ENCODE measurements around the gene LAMTOR4. TPM values are rescaled to one million over a fixed set of nuclear protein-coding genes. Genes with fewer than 3 reads are reported as not detected.
A peak's percentile ranks its signal among the peaks of the same experiment; 100 is the strongest.
"Not testable (repeated sequence)": the region's sequence is repeated elsewhere in the genome, so short reads cannot be mapped to it uniquely, and the experiment has no call there.

LAMTOR4 gene
- total RNA-seq, 1 donor from 2014 or later, result 62.7 TPM

GRCh38 chr7:100127866-100128636 is 20.7 kb upstream of the LAMTOR4 start:
- H3K9me3 Mint-ChIP-seq (ENCODE audit: unreplicated experiment), result no peaks in the 10 kb centered on the region
- DNase-seq (ENCODE audit: low read depth) (no peak), FAIRE-seq (no peak)
- no peaks in the 10 kb centered on the region for H3K36me3 ChIP-seq (ENCODE audit: insufficient read depth, low read length)
- no peak overlapping the region for H3K27ac Mint-ChIP-seq (ENCODE audit: unreplicated experiment)
- peak overlapping the region; percentile 81 for H3K4me3 Mint-ChIP-seq (ENCODE audit: unreplicated experiment)
- H3K9me3 ChIP-seq (ENCODE audit: insufficient read depth, low read depth, low read length), result no peaks in the 10 kb centered on the region
- peak overlapping the region; percentile 94 for H3K4me3 ChIP-seq (ENCODE audit: insufficient read depth, low read depth, low read length)
- no peaks in the 10 kb centered on the region for H3K4me1 Mint-ChIP-seq (ENCODE audit: low read depth, unreplicated experiment)
- peak overlapping the region; percentile 95 for H3K9ac ChIP-seq (ENCODE audit: low read length)
- H3K4me1 ChIP-seq (ENCODE audit: insufficient read depth, low read length), result peaks cover 19% of the 10 kb centered on the region
- TF ChIP-seq EZH2 (IDR thresholded peaks at IDR 0.05; ENCODE audit: insufficient read depth, low read length) (no peak), CTCF (IDR thresholded peaks at IDR 0.05; ENCODE audit: insufficient read depth, low read depth, low read length) (no peak)
- H3K4me2 ChIP-seq (ENCODE audit: low read length), result peak overlapping the region; percentile 99
- peak overlapping the region; percentile 97 for H2AFZ ChIP-seq (ENCODE audit: low read depth, low read length)
- H3K27me3 ChIP-seq (ENCODE audit: insufficient read depth, low read length), result no peaks in the 10 kb centered on the region
- H3K27ac ChIP-seq (ENCODE audit: low read depth, low read length), result peak overlapping the region; percentile 95
- H3K27me3 Mint-ChIP-seq (ENCODE audit: low read depth, unreplicated experiment), result peaks cover 4% of the 10 kb centered on the region
- peaks cover 5% of the 10 kb centered on the region for H3K79me2 ChIP-seq (ENCODE audit: insufficient read depth, low read length)
- no peaks in the 10 kb centered on the region for H4K20me1 ChIP-seq (ENCODE audit: insufficient read depth, low read length)
- peaks cover 6% of the 10 kb centered on the region for H3K36me3 Mint-ChIP-seq (ENCODE audit: low read depth, unreplicated experiment)

DNA sequence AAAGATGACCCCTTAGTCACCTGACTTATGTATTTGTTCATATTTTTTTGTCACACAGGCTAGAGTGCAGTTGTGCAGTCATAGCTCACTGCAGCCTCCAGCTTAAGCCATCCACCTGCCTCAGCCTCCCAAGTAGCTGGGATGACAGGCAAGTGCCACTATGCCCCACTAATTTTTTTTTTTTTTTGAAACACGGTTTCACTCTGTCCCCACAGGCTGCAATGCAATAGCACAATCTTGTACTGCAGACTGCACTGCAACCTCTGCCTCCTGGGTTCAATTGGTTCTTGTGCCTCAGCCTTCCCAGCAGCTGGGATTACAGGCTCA is 20.1 kb upstream of the LAMTOR4 start:
- Histone ChIP-seq H3K4me2 (ENCODE audit: low read length) (peak overlapping the region; percentile 99), H3K36me3 (ENCODE audit: insufficient read depth, low read length) (no peaks in the 10 kb centered on the region), H3K27me3 (ENCODE audit: insufficient read depth, low read length) (no peaks in the 10 kb centered on the region), H3K4me1 (ENCODE audit: insufficient read depth, low read length) (peaks cover 19% of the 10 kb centered on the region), H3K79me2 (ENCODE audit: insufficient read depth, low read length) (peaks cover 5% of the 10 kb centered on the region), H4K20me1 (ENCODE audit: insufficient read depth, low read length) (no peaks in the 10 kb centered on the region), H3K9ac (ENCODE audit: low read length) (no peak overlapping the region), H3K4me3 (ENCODE audit: insufficient read depth, low read depth, low read length) (no peak overlapping the region), H3K27ac (ENCODE audit: low read depth, low read length) (no peak overlapping the region), H2AFZ (ENCODE audit: low read depth, low read length) (no peak overlapping the region), H3K9me3 (ENCODE audit: insufficient read depth, low read depth, low read length) (no peaks in the 10 kb centered on the region)
- Mint-ChIP-seq H3K9me3 (ENCODE audit: unreplicated experiment) (no peaks in the 10 kb centered on the region), H3K4me1 (ENCODE audit: low read depth, unreplicated experiment) (no peaks in the 10 kb centered on the region), H3K36me3 (ENCODE audit: low read depth, unreplicated experiment) (peaks cover 6% of the 10 kb centered on the region), H3K4me3 (ENCODE audit: unreplicated experiment) (peak overlapping the region; percentile 81), H3K27me3 (ENCODE audit: low read depth, unreplicated experiment) (peaks cover 4% of the 10 kb centered on the region), H3K27ac (ENCODE audit: unreplicated experiment) (no peak overlapping the region)
- DNase-seq (ENCODE audit: low read depth) (no peak), FAIRE-seq (no peak)
- no peak for TF ChIP-seq EZH2 (IDR thresholded peaks at IDR 0.05; ENCODE audit: insufficient read depth, low read length)
- TF ChIP-seq CTCF (IDR thresholded peaks at IDR 0.05; ENCODE audit: insufficient read depth, low read depth, low read length), result no peak

DNA sequence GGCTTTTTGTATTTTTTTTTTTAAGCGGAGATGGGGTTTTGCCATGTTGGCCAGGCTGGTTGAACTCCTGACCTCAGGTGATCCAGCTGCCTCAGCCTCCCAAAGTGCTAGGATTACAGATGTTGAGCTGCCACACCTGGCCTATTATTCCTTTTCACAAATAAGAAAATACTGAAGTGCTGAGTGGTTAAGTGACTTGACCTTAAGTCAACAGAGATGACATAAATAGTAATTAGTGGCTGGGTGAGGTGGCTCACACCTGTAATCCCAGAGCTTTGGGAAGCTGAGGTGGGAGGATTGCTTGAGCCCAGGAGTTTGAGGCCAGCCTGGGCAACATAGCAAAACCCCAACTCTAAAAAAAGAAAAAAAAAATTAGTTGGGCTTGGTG is 18.5 kb upstream of the LAMTOR4 start:
- H4K20me1 ChIP-seq (ENCODE audit: insufficient read depth, low read length); H3K27me3 Mint-ChIP-seq (ENCODE audit: low read depth, unreplicated experiment): not testable (repeated sequence)

More for the DNA sequence above, 18.5 kb upstream of the LAMTOR4 start:
- H3K27ac Mint-ChIP-seq (ENCODE audit: unreplicated experiment); H3K27ac ChIP-seq (ENCODE audit: low read depth, low read length); H3K79me2 ChIP-seq (ENCODE audit: insufficient read depth, low read length); H3K9me3 ChIP-seq (ENCODE audit: insufficient read depth, low read depth, low read length); H3K4me1 Mint-ChIP-seq (ENCODE audit: low read depth, unreplicated experiment); H3K9ac ChIP-seq (ENCODE audit: low read length); H3K4me2 ChIP-seq (ENCODE audit: low read length); DNase-seq (ENCODE audit: low read depth); H2AFZ ChIP-seq (ENCODE audit: low read depth, low read length); H3K9me3 Mint-ChIP-seq (ENCODE audit: unreplicated experiment); H3K36me3 Mint-ChIP-seq (ENCODE audit: low read depth, unreplicated experiment); H3K4me3 ChIP-seq (ENCODE audit: insufficient read depth, low read depth, low read length); H3K27me3 ChIP-seq (ENCODE audit: insufficient read depth, low read length); H3K36me3 ChIP-seq (ENCODE audit: insufficient read depth, low read length); H3K4me3 Mint-ChIP-seq (ENCODE audit: unreplicated experiment); FAIRE-seq: not testable (repeated sequence)
- peaks cover 19% of the 10 kb centered on the region for H3K4me1 ChIP-seq (ENCODE audit: insufficient read depth, low read length)
